ENCODE data around the gene CFHR4.
"Not testable (repeated sequence)": the region's sequence is repeated elsewhere in the genome, so short reads cannot be mapped to it uniquely, and the experiment has no call there.

CFHR4 gene

GRCh38 chr1:196887515-196888239 is at the start of gene CFHR4:
TSS of gene CFHR4 (plus strand) at chr1:196888052. CDS start at chr1:196888151, 99 bp downstream.
- no peak for DNase-seq

- DNase-seq: not testable (repeated sequence)
Observed at GRCh38 chr1:196849613-196850492, 38.0 kb upstream of the CFHR4 start.

GRCh38 chr1:196856053-196856452 is 31.8 kb upstream of the CFHR4 start:
- no peak for DNase-seq

- DNase-seq: no peak
Observed at GRCh38 chr1:196857188-196857587, 30.7 kb upstream of the CFHR4 start.

- no peak for DNase-seq
Observed at GRCh38 chr1:196858811-196859210, 29.0 kb upstream of the CFHR4 start.

- no peak for DNase-seq
Observed at GRCh38 chr1:196860323-196860884, 27.4 kb upstream of the CFHR4 start.

- DNase-seq: no peak
Observed at GRCh38 chr1:196861429-196861828, 26.4 kb upstream of the CFHR4 start.

GRCh38 chr1:196866974-196867373 is 20.9 kb upstream of the CFHR4 start:
- DNase-seq: no peak

GRCh38 chr1:196873385-196873784 is 14.5 kb upstream of the CFHR4 start:
- no peak for DNase-seq

- DNase-seq: no peak
Observed at GRCh38 chr1:196875935-196876334, 11.9 kb upstream of the CFHR4 start.

GRCh38 chr1:196877964-196878363 is 9.9 kb upstream of the CFHR4 start:
- no peak for DNase-seq

GRCh38 chr1:196886560-196886959 is 1.3 kb upstream of the CFHR4 start:
- DNase-seq: not testable (repeated sequence)

GRCh38 chr1:196890668-196891067 is 2.8 kb downstream of the CFHR4 start:
- DNase-seq: no peak

- no peak for DNase-seq
Observed at GRCh38 chr1:196891251-196891650, 3.4 kb downstream of the CFHR4 start.

- DNase-seq: no peak
Observed at GRCh38 chr1:196896355-196896754, 8.5 kb downstream of the CFHR4 start.

- DNase-seq: no peak
Observed at GRCh38 chr1:196897158-196897828, 9.4 kb downstream of the CFHR4 start.

- no peak for DNase-seq
Observed at GRCh38 chr1:196902344-196902743, 14.5 kb downstream of the CFHR4 start.

GRCh38 chr1:196910215-196910614 is 22.4 kb downstream of the CFHR4 start:
- no peak for DNase-seq

GRCh38 chr1:196912283-196912682 is 24.4 kb downstream of the CFHR4 start:
- DNase-seq: not testable (repeated sequence)

- DNase-seq: not testable (repeated sequence)
Observed at GRCh38 chr1:196926839-196927238, 39.0 kb downstream of the CFHR4 start.

GRCh38 chr1:196932853-196933252 is 45.0 kb downstream of the CFHR4 start:
- DNase-seq: not testable (repeated sequence)

- no peak for DNase-seq
Observed at GRCh38 chr1:196933531-196934189, 45.8 kb downstream of the CFHR4 start.

GRCh38 chr1:196941474-196941873 is 53.6 kb downstream of the CFHR4 start:
- DNase-seq: not testable (repeated sequence)
